ENCODE results near the gene BCAR3.
"Not testable (repeated sequence)": the region's sequence is repeated elsewhere in the genome, so short reads cannot be mapped to it uniquely, and the experiment has no call there.

Gene BCAR3

GRCh38 chr1:93681989-93682412 lies 364 bp upstream of the BCAR3 start:
- peak overlapping the region; percentile 77 for H3K4me3 ChIP-seq (ENCODE audit: low read length)
- peaks cover 19% of the 10 kb centered on the region for H3K4me1 ChIP-seq (ENCODE audit: control insufficient read depth, low read depth, low read length)
- H3K27me3 ChIP-seq (ENCODE audit: control insufficient read depth, insufficient read depth, low read length) = peaks cover 35% of the 10 kb centered on the region
- no peaks in the 10 kb centered on the region for H3K9me3 ChIP-seq (ENCODE audit: control insufficient read depth, low read depth, low read length)
- peak overlapping the region; percentile 43 for H3K9ac ChIP-seq (ENCODE audit: low read length)
- H3K36me3 ChIP-seq (ENCODE audit: control insufficient read depth, low read depth, low read length) = no peaks in the 10 kb centered on the region
- H3K27ac ChIP-seq (ENCODE audit: low read length) = no peak overlapping the region

GRCh38 chr1:93680420-93681100 lies 1.1 kb downstream of the BCAR3 start:
- no peaks in the 10 kb centered on the region for H3K9me3 ChIP-seq (ENCODE audit: control insufficient read depth, low read depth, low read length)
- no peaks in the 10 kb centered on the region for H3K36me3 ChIP-seq (ENCODE audit: control insufficient read depth, low read depth, low read length)
- H3K9ac ChIP-seq (ENCODE audit: low read length) = peak overlapping the region; percentile 51
- H3K4me3 ChIP-seq (ENCODE audit: low read length) = peak overlapping the region; percentile 77
- peaks cover 35% of the 10 kb centered on the region for H3K27me3 ChIP-seq (ENCODE audit: control insufficient read depth, insufficient read depth, low read length)
- no peak overlapping the region for H3K27ac ChIP-seq (ENCODE audit: low read length)
- peaks cover 24% of the 10 kb centered on the region for H3K4me1 ChIP-seq (ENCODE audit: control insufficient read depth, low read depth, low read length)

GRCh38 chr1:93680076-93680419 lies 1.6 kb downstream of the BCAR3 start:
- H3K9ac ChIP-seq (ENCODE audit: low read length) = no peak overlapping the region
- peaks cover 24% of the 10 kb centered on the region for H3K4me1 ChIP-seq (ENCODE audit: control insufficient read depth, low read depth, low read length)
- H3K36me3 ChIP-seq (ENCODE audit: control insufficient read depth, low read depth, low read length) = no peaks in the 10 kb centered on the region
- H3K27ac ChIP-seq (ENCODE audit: low read length) = no peak overlapping the region
- H3K4me3 ChIP-seq (ENCODE audit: low read length) = peak overlapping the region; percentile 77
- peaks cover 35% of the 10 kb centered on the region for H3K27me3 ChIP-seq (ENCODE audit: control insufficient read depth, insufficient read depth, low read length)
- H3K9me3 ChIP-seq (ENCODE audit: control insufficient read depth, low read depth, low read length) = no peaks in the 10 kb centered on the region

- H3K36me3 ChIP-seq (ENCODE audit: control insufficient read depth, low read depth, low read length) = no peaks in the 10 kb centered on the region
- H3K4me1 ChIP-seq (ENCODE audit: control insufficient read depth, low read depth, low read length) = peaks cover 24% of the 10 kb centered on the region
- H3K4me3 ChIP-seq (ENCODE audit: low read length) = no peak overlapping the region
- no peak overlapping the region for H3K27ac ChIP-seq (ENCODE audit: low read length)
- H3K27me3 ChIP-seq (ENCODE audit: control insufficient read depth, insufficient read depth, low read length) = peaks cover 35% of the 10 kb centered on the region
- no peaks in the 10 kb centered on the region for H3K9me3 ChIP-seq (ENCODE audit: control insufficient read depth, low read depth, low read length)
- H3K9ac ChIP-seq (ENCODE audit: low read length) = no peak overlapping the region
Measured at GRCh38 chr1:93679546-93679945, 2.1 kb downstream of the BCAR3 start.

GRCh38 chr1:93678946-93679480 lies 2.6 kb downstream of the BCAR3 start:
- no peak overlapping the region for H3K9ac ChIP-seq (ENCODE audit: low read length)

GRCh38 chr1:93678491-93678890 lies 3.1 kb downstream of the BCAR3 start:
- Histone ChIP-seq H3K36me3 (ENCODE audit: control insufficient read depth, low read depth, low read length) (no peaks in the 10 kb centered on the region), H3K9ac (ENCODE audit: low read length) (no peak overlapping the region), H3K4me1 (ENCODE audit: control insufficient read depth, low read depth, low read length) (peaks cover 24% of the 10 kb centered on the region), H3K27ac (ENCODE audit: low read length) (no peak overlapping the region), H3K4me3 (ENCODE audit: low read length) (no peak overlapping the region), H3K27me3 (ENCODE audit: control insufficient read depth, insufficient read depth, low read length) (peaks cover 29% of the 10 kb centered on the region), H3K9me3 (ENCODE audit: control insufficient read depth, low read depth, low read length) (no peaks in the 10 kb centered on the region)

More at GRCh38 chr1:93678946-93679480, 2.6 kb downstream of the BCAR3 start:
- Histone ChIP-seq H3K27me3 (ENCODE audit: control insufficient read depth, insufficient read depth, low read length) (peaks cover 32% of the 10 kb centered on the region), H3K27ac (ENCODE audit: low read length) (no peak overlapping the region), H3K9me3 (ENCODE audit: control insufficient read depth, low read depth, low read length) (no peaks in the 10 kb centered on the region), H3K4me3 (ENCODE audit: low read length) (no peak overlapping the region), H3K36me3 (ENCODE audit: control insufficient read depth, low read depth, low read length) (no peaks in the 10 kb centered on the region), H3K4me1 (ENCODE audit: control insufficient read depth, low read depth, low read length) (peaks cover 24% of the 10 kb centered on the region)

GRCh38 chr1:93677729-93678128 lies 3.9 kb downstream of the BCAR3 start:
- Histone ChIP-seq H3K9me3 (ENCODE audit: control insufficient read depth, low read depth, low read length) (no peaks in the 10 kb centered on the region), H3K4me1 (ENCODE audit: control insufficient read depth, low read depth, low read length) (peaks cover 24% of the 10 kb centered on the region), H3K36me3 (ENCODE audit: control insufficient read depth, low read depth, low read length) (no peaks in the 10 kb centered on the region), H3K27ac (ENCODE audit: low read length) (no peak overlapping the region), H3K9ac (ENCODE audit: low read length) (no peak overlapping the region), H3K27me3 (ENCODE audit: control insufficient read depth, insufficient read depth, low read length) (peaks cover 22% of the 10 kb centered on the region), H3K4me3 (ENCODE audit: low read length) (no peak overlapping the region)

GRCh38 chr1:93676427-93676826 lies 5.2 kb downstream of the BCAR3 start:
- peaks cover 12% of the 10 kb centered on the region for H3K27me3 ChIP-seq (ENCODE audit: control insufficient read depth, insufficient read depth, low read length)
- no peak overlapping the region for H3K4me3 ChIP-seq (ENCODE audit: low read length)
- H3K36me3 ChIP-seq (ENCODE audit: control insufficient read depth, low read depth, low read length) = no peaks in the 10 kb centered on the region
- H3K9me3 ChIP-seq (ENCODE audit: control insufficient read depth, low read depth, low read length) = no peaks in the 10 kb centered on the region
- no peak overlapping the region for H3K9ac ChIP-seq (ENCODE audit: low read length)
- H3K4me1 ChIP-seq (ENCODE audit: control insufficient read depth, low read depth, low read length) = peaks cover 19% of the 10 kb centered on the region
- H3K27ac ChIP-seq (ENCODE audit: low read length) = no peak overlapping the region

- Histone ChIP-seq H3K36me3 (ENCODE audit: control insufficient read depth, low read depth, low read length) (no peaks in the 10 kb centered on the region), H3K9ac (ENCODE audit: low read length) (no peak overlapping the region), H3K27me3 (ENCODE audit: control insufficient read depth, insufficient read depth, low read length) (peaks cover 12% of the 10 kb centered on the region), H3K27ac (ENCODE audit: low read length) (no peak overlapping the region), H3K9me3 (ENCODE audit: control insufficient read depth, low read depth, low read length) (no peaks in the 10 kb centered on the region), H3K4me3 (ENCODE audit: low read length) (no peak overlapping the region), H3K4me1 (ENCODE audit: control insufficient read depth, low read depth, low read length) (peaks cover 19% of the 10 kb centered on the region)
Measured at GRCh38 chr1:93675931-93676330, 5.7 kb downstream of the BCAR3 start.

GRCh38 chr1:93675271-93675670 lies 6.4 kb downstream of the BCAR3 start:
- no peak overlapping the region for H3K9ac ChIP-seq (ENCODE audit: low read length)

GRCh38 chr1:93674071-93674470 lies 7.6 kb downstream of the BCAR3 start:
- H3K27me3 ChIP-seq (ENCODE audit: control insufficient read depth, insufficient read depth, low read length); H3K9me3 ChIP-seq (ENCODE audit: control insufficient read depth, low read depth, low read length); H3K9ac ChIP-seq (ENCODE audit: low read length); H3K27ac ChIP-seq (ENCODE audit: low read length); H3K4me3 ChIP-seq (ENCODE audit: low read length); H3K4me1 ChIP-seq (ENCODE audit: control insufficient read depth, low read depth, low read length); H3K36me3 ChIP-seq (ENCODE audit: control insufficient read depth, low read depth, low read length): not testable (repeated sequence)

More at GRCh38 chr1:93675271-93675670, 6.4 kb downstream of the BCAR3 start:
- no peak overlapping the region for H3K27ac ChIP-seq (ENCODE audit: low read length)
- no peaks in the 10 kb centered on the region for H3K36me3 ChIP-seq (ENCODE audit: control insufficient read depth, low read depth, low read length)
- H3K4me3 ChIP-seq (ENCODE audit: low read length) = no peak overlapping the region
- H3K4me1 ChIP-seq (ENCODE audit: control insufficient read depth, low read depth, low read length) = peaks cover 16% of the 10 kb centered on the region
- no peaks in the 10 kb centered on the region for H3K9me3 ChIP-seq (ENCODE audit: control insufficient read depth, low read depth, low read length)
- peaks cover 8% of the 10 kb centered on the region for H3K27me3 ChIP-seq (ENCODE audit: control insufficient read depth, insufficient read depth, low read length)

- no peak overlapping the region for H3K27ac ChIP-seq (ENCODE audit: low read length)
- peaks cover 8% of the 10 kb centered on the region for H3K4me1 ChIP-seq (ENCODE audit: control insufficient read depth, low read depth, low read length)
- no peaks in the 10 kb centered on the region for H3K9me3 ChIP-seq (ENCODE audit: control insufficient read depth, low read depth, low read length)
- H3K27me3 ChIP-seq (ENCODE audit: control insufficient read depth, insufficient read depth, low read length) = no peaks in the 10 kb centered on the region
- H3K4me3 ChIP-seq (ENCODE audit: low read length) = no peak overlapping the region
- no peak overlapping the region for H3K9ac ChIP-seq (ENCODE audit: low read length)
- H3K36me3 ChIP-seq (ENCODE audit: control insufficient read depth, low read depth, low read length) = no peaks in the 10 kb centered on the region
Measured at GRCh38 chr1:93673163-93673829, 8.3 kb downstream of the BCAR3 start.

Measured in iPS-18a (cell line).